NCI-H2107 treated with DMSO at 0.1 percent for 48 hours (cell line): ENCODE measurements around the gene GALNS.
"Not testable (repeated sequence)": the region's sequence is repeated elsewhere in the genome, so short reads cannot be mapped to it uniquely, and the experiment has no call there.

ENCODE experiments used
- DNase-seq: peaks from one replicate; lab custom pipeline; 2025; ENCODE audit not compliant: unreplicated experiment; lab: John Stamatoyannopoulos, UW

Gene GALNS

DNA sequence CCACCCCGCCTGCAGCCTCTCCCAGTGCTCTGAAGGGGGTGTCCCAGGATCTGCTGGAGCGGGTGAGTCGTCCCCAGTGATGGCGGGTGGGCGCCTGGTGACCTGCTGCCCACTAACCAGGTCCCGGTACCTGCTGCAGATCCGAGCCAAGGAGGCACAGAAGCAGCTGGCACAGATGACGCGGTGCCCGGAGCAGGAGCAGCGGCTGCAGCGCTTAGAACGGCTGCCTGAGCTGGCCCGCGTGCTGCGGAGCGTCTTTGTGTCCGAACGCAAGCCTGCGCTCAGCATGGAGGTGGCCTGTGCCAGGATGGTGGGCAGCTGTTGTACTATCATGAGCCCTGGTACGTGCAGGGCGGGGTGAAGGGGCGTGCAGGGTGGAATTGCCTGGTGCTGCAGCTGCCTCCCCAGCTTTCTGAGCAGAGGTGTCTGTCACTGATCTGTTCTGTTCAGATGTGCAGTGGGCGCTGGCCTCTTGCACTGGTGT, 49.6 kb downstream of the GALNS start:
- no peak for DNase-seq

DNA sequence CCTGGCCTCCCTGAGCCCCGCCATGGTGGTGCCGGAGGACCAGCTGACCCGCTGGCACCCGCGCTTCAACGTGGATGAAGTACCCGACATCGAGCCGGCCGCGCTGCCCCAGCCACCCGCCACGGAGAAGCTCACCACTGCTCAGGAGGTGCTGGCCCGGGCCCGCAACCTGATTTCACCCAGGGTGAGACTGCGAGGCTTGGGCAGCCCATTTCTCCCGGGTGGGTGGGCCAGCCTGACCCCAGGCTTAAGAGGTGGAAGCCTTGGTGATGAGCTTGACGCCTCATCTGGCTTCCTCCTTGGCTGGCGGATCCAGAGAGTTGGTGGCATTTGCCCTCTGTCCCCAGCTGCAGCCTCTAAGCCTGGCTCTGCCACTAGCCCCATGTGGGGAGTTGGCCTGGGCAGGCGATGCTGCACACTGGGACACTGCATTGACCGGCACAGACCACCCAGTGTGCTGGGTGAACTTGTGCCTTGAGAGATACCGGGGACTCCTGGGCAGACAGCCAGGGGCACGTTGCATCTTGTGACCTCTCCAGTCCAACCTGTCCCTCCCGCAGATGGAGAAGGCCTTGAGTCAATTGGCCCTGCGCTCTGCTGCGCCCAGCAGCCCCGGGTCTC, 50.1 kb downstream of the GALNS start:
- DNase-seq, result no peak

DNA sequence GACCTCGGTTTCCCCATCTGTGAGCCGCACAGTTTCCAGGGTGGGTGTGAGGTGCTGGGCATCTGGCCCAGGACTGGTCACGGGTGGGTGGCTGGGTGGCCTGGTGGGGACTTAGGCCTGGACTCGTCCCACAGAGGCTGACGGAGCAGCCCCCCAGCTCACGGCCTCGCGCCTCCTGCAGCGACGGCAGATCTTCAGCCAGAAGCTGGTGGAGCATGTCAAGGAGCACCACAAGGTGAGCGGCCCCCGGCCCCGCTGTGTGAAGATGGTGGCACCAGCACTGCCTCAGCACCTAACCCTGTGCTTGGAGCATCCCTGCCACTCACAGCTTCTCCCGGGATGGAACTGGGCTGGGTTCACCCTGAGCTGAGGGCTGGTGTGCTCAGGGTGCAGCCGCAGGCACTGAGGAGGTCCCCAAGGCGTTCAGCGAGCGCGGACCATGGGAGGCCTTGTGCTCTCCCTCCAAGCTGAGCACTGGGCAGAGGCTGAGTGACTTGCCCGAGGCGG, 50.8 kb downstream of the GALNS start:
- DNase-seq, result no peak

DNA sequence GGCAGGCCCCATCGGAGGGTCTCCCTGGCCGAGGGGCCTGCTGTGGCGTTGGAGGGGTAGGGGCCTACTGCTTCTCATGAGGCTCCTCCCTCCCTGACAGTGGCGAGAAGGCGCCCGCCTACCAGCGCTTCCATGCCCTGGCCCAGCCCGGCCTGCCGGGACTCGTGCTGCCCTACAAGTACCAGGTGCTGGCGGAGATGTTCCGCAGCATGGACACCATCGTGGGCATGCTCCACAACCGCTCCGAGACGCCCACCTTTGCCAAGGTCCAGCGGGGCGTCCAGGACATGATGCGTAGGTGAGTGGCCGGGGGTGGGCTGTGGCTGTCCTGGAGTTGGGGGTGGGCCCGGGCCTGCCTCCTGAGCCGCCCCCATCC, 51.4 kb downstream of the GALNS start:
- DNase-seq, result no peak

DNA sequence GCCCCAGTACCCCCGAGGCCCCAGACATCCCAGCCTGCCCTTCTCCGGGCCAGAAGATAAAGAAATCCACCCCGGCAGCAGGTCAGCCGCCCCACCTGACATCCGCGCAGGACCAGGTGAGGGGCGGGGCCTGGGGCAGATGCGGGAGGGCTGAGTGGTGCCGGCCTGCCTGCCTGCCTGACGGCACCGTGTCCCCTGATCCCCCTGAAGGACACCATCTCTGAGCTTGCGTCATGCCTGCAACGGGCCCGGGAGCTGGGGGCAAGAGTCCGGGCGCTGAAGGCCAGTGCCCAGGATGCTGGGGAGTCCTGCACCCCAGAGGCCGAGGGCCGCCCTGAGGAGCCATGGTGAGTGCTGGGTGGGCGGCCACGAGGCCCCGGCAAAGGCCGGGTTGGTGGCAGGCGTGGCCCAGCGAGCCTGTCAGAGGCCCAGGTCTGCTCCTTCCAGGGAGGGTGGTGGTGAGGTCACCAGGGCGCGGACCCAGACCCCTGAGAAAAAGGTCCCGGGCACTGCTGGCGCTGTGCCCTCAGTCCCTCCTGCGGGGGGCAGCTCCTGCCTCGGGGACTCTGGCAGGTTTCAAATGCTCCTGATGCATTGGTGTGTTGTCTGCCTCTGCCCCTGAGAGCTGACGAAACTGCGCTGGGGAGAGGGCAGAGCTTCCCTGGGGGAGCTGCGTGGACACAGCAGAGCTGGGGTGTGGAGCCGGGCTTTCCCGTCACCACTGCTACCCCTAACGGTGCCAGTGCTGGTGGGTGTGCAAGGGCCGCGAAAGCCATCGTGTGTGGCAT, 52.0 kb downstream of the GALNS start:
- peak; percentile 39 for DNase-seq

DNA sequence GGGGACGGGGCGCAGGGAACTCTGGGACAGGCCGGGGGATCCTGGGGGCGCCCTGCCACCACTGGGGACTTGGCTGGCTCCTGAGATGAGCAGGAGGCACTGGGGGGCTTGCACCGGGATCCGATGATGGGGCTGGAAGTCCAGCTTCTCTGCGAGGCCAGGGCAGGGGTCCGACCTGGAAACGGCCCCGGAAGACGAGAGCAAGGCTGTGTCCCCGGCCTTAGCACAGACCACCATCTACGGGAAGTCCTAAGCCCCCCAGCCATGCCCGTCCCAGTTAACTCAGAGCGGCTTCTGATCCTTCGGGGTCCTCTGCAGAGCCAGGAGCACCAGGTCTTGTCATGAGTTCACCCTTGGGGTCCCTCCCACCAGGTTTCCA, 52.6 kb downstream of the GALNS start:
- no peak for DNase-seq

DNA sequence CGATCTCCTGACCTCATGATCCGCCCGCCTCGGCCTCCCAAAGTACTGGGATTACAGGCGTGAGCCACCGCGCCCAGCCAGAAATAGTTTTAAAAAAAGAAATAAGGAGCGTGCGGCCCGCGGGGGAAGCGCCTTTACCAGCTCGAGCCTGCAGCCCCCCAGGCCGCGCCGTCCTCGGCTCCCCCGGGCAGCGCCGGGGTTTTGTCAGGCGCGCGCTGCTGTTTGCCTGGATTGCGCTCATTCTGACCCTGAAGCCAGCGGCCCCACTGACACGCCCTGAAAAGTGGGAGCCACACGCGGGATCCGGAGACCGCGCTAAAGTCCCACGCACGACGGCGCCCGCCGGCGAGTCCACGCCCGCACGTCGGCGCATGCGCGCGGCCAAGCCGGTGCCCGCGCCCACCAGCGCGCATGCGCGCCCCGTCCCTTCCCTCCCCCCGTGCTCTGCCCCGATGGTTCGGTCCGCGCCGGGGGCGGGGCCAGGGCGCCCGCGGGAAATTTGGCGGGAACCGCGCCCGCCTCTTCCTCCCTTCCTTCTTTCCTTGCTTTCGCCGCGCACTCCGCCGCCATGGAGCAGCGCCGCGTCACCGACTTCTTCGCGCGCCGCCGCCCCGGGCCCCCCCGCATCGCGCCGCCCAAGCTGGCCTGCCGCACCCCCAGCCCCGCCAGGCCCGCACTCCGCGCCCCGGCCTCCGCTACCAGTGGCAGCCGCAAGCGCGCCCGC, 53.3 kb downstream of the GALNS start, which contains the start of gene CDT1:
Gene CDT1 (plus strand): TSS at position 526 of the 724 bp plus-strand sequence. CDS start 43 bp downstream, at position 569.
- DNase-seq, result peak; percentile 29

DNA sequence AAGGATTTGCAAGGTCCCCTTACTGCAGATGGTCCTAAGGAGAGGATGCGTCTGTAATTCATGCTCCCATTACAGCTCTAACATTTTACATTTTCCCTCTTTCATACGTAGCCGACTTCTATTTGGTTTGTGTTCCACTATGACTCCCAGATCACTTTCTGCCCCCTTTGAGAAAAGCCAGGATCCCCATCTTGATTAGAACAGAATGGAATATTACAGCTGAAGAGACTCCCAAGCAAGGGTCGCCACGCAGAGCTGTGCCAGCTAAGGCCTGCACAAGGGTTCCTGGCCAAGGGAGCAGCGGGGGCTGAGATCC, 56.5 kb downstream of the GALNS start:
- no peak for DNase-seq

DNA sequence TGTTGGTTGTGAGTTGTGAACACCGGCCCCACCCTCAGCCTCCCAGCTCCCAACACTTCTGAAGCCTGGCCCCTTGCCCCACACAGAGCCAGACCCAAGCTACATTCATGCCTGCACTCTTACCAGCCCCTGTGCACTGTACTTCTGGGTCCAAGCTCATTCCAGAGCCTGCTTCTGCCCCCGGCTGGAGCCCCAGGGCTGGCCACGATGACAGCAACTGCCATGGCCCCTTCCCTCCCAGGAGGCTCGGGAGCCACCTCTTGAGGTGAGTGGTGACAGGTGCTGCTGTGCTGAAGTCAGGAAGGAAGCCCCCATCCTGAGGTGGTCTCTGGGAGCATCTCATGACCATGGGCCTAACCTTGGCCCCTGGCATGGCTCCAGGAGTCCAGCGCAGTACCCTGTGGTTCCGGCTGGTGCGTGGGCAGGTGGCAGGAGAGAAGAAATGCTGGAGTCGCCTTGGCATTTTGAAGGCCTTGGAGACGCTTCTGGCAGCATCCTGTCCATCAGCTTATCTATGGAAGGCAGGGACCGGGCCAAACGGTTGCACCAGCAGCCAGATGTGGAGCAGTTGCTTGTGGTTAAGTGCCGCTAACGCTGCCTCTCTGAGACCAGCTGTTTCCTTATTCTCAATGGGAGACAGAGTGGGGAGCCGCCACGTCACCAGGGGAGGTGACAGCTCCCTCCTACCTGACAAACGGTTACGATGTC, 57.0 kb downstream of the GALNS start:
- DNase-seq, result no peak

DNA sequence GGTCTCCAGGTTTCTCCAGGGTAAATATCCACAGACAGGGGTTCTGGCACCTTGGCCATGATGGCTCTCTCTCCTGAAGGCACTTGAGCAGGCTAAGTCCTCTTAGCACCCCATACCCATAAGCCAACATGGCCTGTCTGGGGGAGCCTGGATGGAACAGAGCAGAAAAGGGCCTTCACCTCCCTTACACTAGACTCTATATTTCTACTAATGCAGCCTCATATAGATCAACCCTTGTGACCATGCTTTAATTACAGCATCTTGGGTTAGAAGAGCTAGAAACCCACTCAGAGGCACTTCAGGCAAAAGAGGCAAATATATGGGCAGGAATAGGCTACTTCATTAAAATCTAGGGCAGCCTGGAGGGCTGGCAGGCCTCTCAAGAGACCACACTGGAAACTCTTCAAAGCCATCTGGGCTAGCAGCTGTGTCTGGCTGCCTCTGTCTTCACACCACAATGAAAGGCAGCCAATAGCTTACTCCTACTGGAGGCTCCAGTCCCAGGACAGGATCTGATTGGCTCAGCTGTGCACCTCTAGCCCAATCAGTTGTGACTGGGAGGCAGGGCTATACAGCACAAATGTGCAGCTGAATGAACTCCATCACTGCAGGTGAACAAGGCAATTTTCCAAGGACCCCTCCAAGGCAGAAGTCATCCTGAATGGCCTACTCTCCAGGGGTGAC, 57.8 kb downstream of the GALNS start:
- DNase-seq, result peak; percentile 51

DNA sequence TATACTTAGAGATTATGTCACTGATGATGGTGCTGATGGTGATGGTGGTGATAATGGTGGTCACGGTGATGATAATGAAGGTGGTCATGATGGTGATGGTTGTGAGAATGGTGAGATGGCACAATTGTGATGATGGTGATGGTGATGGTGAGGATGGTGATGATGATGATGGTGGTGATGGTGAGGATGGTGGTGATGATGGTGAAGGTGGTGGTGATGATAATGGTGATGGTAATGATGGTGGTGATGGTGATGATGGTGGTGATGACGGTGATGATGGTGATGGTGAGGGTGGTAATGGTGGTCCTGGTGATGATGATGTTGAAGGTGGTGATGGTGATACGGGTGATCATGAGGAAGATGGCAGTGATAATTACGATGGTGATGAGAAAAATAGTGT, 58.7 kb downstream of the GALNS start:
- no peak for DNase-seq

DNA sequence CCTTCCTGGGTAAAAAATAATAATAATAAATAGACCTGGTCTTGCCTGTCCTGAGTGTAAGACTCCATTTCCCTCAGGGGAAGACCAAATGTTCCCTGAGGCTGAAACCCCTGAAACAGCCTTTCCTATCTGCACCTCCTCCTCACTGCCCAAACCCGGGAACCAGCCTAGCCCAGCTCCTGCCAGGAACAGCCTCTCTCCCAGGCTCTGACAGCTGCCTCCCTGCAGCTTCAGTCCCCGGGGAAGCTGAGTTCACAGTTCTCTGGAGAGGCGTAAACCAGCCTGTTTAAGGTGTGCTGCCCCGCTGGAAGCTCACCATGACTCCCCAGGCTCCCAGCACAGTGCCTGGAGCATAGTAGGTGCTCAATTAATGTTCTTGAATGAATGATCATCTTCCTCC, 60.5 kb downstream of the GALNS start:
- no peak for DNase-seq

DNA sequence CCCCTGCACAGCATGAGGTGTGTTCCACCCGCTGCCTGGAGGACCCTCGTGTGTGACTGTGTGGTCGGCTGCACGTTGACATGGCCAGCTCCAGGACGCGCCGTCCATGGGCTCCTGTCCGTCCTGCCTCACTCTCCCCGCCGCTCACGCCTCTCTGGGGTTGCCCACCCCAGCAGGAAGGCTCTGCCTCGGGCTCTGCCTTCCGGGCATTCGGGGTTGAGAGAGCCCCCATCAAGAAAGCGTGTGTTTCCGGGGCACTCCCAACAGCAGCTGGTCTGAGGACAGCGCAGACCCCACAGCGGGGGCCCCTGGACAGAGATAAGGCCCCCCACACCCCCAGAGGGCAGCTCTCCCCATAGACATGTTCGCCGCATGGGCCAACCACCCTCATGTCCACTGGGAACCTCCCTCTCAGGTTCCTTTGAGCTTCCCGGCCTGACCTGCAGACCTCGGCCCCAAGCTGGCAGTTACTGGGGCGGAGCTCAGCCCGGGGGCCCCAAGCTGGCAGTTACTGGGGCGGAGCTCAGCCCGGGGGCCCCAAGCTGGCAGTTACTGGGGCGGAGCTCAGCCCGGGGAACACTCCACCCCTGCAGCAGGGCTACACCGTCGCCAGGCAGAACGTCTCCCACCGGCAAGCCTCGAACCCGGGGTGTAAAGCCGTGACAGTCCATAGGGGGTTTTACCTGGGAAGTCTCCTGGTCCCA, 63.3 kb downstream of the GALNS start:
- DNase-seq, result no peak

DNA sequence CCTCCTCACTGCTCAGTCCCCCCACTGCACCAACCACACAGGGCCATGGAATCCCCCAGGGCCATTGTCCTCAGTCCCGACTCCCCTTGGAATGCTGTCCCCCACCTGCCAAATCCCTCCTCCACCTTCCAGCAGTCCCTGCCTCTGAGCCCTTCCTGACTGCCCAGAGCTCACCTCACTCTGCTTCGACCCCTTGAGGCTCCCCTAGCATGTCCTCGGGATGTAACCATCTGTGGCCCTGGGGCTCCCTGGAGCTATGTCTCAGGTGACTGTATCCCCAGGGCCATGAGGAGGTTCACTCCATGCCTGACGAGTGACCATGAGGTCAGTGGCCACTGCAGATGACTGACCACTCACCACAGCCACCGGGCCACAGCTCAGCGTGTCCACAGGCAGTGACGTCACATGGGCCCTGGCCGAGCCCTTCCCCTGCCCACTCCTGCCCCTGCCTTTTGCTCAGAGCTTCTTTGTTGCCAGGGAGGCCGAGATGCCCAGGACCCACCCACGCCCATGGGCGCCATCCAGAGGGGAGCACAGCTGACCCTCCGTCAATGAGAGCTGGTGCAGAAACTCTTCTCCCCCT, 64.0 kb downstream of the GALNS start:
- DNase-seq, result no peak

DNA sequence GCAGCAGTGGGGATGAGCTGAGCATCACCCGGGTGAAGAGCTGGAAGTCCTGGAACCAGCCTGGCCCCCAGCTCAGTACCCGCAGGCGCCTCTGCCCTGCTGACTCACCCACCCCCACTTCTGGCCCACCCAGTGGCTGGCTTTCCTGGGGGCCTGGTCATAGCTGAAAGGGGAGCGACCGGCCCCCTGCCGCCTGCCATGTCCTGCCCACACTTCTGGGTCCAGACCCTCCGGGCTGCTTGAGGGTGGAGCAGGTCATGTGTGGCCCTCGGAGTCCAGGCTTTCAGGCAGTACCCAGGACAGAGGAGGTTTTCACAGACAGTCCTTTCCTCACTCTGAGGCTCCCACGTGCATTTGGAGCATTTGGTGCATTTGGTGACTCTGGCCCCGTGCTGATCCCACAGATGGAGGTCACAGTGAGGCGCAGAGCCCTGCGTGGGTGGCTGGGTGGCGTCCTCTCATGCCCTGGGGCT, 64.6 kb downstream of the GALNS start:
- no peak for DNase-seq

DNA sequence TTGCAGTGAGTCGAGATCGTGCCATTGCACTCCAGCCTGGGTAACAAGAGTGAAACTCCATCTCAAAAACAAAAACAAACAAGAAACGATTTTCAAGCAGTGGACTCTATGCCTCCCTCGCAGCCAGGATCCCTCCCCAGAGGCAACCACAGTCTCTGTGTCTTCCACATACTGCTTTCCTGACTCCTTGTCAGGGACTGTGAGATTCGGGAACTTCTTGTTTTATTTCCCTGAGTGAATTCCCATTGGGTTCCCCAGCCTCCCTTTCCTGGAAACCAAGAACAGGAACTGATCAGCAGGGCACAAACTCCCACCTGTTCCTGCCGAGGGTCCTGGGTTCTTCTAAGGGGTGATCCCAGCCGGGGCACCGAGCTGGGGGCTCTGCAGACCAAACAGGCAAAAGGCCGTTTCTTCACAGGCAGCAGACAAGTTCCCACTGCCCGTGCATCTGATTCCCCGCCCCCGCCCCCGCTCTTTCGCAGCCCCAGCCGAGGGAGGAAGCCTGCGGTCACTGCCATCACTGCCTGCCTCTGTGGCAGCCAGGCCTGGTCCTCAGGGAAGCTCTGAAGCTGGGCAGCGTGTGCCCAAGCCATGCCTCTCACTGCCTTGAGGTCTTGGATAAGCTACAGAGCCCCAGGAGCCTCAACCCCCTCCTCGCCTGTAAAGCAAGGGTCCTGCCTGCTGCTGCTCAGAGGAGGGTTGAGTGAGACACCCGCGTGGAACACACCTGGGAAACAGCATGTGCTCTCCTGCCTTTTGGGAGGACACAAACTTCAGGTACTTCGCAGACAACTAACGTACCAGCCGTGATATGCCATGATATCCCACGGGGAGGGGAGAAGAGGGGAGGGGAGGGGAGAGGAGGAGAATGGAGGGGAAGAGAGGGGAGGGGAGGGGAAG, 66.2 kb downstream of the GALNS start:
- no peak for DNase-seq

DNA sequence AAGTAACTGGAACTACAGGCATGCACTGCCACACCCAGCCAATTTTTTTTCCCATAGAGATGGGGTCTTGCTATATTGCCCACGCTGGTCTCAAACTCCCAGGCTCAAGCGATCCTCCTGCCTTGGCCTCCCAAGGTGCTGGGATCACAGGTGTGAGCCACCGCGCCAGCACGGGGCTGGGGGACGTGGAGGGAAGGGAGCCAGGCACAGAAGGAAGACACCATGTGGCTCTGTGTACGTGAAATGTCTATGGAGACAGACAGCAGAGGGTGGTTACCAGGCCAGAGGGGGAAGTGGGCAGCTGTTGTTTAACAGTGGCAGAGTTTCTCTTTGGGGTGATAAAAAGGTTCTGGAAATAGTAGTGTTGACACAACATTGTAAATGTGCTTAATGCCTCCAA, 67.2 kb downstream of the GALNS start:
- DNase-seq, result no peak

DNA sequence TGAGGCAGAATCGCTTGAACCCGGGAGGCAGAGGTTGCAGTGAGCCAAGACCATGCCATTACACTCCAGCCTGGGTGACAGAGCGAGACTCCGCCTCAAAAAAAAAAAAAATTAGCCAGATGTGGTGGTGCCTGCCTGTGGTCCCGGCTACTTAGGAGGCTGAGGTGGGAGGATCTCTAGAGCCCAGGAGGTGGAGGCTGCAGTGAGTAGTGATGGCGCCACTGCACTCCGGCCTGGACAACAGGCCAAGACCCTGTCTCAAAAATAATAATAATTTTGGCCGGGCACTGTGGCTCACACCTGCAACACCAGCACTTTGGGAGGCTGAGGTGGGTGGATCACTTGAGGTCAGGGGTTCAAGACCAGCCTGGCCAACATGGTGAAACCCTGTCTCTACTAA, 68.0 kb downstream of the GALNS start:
- not testable (repeated sequence) for DNase-seq
